ENCODE measurements around the gene FAM168A.

DNA sequence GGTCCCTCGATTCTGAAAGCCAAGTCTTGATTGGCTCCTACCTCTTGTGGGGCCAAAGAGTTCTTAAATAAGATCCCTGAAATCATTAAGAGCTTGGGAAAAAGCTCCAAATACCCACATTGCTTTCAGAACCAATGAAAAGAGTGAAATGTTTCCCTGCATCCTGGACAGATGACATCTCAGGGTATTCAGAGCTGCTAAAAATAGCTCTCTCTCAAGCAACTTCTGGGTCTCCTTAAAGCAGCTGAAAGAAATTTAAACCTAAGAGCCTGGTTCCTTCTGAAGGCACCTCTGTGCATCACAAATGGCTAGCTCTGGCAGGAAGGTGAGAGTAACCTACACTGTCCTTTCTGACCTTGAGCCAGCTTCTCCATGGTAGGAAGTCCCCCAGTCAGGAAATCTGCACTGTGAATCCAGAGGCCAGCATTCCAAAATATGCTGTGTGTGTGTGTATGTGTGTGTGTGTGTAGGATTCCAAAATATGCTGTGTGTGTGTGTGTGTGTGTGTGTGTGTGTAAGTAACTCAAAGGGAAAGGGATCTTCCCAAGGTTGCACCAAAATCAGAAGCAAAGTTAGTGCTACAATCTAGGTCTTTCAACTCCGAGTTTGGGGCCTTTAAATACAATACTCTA lies 171.6 kb downstream of the FAM168A start:
- TF ChIP-seq EZH2phosphoT487 (IDR thresholded peaks at IDR 0.05; ENCODE audit: borderline replicate concordance, low read depth, low read length): no peak
- no peak for TF ChIP-seq CTCF (conservative IDR thresholded peaks at IDR 0.05; ENCODE audit: low read length)
